Cardiac fibroblast (primary cell): ENCODE results near the gene PTCD1.
A peak's percentile ranks its signal among the peaks of the same experiment; 100 is the strongest.

Experiments
- DNase-seq, 2 donors: peaks; one replicate each; pipeline versions ENCODE4 v3.0.0 to v3.0.0-alpha.2; 2010; ENCODE audit warnings: low read depth in 2 of 2
- H3K4me3 ChIP-seq, 2 donors: replicated peaks in 1 of 2; 1 replicate in 1 of 2; 2 replicates in 1 of 2; pipeline ENCODE4 v1.5.1; 2011; ENCODE audit warnings: low read depth in 2 of 2, low read length in 2 of 2, mild to moderate bottlenecking in 2 of 2, moderate library complexity in 1 of 2
- TF ChIP-seq, protein P1 (sequence below): IDR thresholded peaks from one replicate; pipeline ENCODE4 v1.5.1; 2011; ENCODE audit warnings: low read depth, mild to moderate bottlenecking, low read length, inconsistent platforms

The PTCD1 gene

DNA sequence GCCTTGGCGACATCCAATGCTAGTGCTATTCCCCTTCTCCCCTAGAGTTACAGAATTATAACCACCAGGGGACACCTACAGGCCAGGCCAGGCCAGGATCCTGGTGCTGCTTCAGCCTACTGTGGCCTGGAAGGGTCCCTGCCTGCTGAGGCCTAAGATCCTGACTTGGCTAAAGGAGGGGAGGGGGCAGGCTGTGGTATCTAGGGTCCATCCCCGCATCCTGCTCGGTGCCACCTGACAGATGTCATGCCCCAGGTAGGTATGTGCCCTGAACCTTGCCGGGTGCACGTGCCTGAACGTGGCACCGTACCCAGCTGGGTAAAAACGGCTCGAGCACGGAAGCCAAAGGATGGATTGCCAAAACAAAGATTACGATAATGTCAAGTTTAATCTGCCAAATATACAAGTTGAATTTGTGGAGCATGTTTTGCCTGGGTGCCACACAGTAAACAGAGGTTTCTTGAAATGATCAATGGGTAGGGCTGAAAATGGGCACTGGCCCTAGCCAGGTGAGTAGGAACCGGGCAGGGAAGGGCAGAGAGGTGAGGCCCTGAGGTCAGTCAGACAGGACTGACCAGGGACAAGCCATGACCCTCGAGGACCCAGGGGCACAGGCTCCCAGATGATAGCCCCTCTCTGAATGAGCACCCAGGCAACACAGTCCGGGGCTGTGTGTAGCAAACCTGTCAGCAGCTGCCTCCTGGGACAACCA is 42.8 kb downstream of the PTCD1 start:
- TF ChIP-seq, protein P1, sequence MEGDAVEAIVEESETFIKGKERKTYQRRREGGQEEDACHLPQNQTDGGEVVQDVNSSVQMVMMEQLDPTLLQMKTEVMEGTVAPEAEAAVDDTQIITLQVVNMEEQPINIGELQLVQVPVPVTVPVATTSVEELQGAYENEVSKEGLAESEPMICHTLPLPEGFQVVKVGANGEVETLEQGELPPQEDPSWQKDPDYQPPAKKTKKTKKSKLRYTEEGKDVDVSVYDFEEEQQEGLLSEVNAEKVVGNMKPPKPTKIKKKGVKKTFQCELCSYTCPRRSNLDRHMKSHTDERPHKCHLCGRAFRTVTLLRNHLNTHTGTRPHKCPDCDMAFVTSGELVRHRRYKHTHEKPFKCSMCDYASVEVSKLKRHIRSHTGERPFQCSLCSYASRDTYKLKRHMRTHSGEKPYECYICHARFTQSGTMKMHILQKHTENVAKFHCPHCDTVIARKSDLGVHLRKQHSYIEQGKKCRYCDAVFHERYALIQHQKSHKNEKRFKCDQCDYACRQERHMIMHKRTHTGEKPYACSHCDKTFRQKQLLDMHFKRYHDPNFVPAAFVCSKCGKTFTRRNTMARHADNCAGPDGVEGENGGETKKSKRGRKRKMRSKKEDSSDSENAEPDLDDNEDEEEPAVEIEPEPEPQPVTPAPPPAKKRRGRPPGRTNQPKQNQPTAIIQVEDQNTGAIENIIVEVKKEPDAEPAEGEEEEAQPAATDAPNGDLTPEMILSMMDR, result peak; percentile 14
- no peak overlapping the region for H3K4me3 ChIP-seq
- DNase-seq, result no peak

DNA sequence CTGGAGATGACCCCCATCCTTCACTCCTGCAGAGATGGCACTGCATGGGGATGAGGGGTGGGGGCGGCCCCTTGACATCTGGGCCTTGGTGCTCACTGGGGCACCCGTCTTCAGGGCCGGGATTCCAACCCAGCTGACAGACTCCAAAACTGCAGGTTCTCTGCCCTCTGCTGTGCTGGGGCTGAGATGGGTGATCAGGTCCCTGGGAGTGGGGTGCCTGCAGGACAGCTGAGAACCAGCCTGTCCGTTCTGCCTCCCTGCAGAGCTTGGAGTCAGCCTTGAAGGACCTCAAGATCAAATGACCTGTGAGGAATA is 44.5 kb downstream of the PTCD1 start:
- DNase-seq, result no peak

DNA sequence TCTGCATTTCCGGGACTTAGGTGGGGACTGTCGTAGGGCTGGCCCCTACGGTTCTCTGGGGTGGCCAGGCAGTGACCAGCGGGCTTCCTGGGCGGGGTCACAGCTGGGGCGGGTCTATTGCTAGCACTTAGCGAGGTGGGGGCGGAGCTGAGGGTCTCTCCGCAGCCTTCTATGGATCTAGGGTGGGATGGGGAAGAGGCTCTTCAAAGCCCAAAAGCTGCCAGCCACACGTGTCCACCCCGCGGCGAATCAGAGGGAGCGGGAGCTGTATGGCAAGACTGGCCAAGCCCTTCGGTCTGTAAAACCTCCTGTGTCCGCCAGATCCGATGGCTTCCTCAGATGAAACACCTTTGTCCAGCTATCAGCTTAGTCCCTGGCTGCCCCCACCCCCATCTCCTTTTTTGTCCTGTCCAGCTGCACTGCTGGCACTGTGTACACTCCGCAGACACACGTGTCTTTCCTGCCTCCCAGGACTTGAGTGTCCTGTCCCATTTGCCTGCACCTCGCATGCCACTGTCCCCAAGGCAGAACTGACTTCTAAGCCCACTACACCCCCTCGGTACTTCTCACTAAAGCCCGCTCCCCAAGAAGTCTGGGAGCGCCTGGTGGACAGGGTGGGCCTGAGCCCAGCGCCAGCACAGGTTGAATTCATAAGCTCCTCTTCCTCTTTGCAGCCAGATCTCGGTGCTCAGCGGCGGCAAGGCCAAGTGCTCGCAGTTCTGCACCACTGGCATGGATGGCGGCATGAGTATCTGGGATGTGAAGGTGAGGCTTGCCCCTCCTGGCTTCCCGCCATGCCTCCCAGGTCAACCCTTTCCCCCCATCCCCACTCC is 45.0 kb downstream of the PTCD1 start:
- TF ChIP-seq, protein P1, result no peak

More for the DNA sequence above, 44.5 kb downstream of the PTCD1 start:
- H3K4me3 ChIP-seq, result no peak overlapping the region
- TF ChIP-seq, protein P1, result no peak

DNA sequence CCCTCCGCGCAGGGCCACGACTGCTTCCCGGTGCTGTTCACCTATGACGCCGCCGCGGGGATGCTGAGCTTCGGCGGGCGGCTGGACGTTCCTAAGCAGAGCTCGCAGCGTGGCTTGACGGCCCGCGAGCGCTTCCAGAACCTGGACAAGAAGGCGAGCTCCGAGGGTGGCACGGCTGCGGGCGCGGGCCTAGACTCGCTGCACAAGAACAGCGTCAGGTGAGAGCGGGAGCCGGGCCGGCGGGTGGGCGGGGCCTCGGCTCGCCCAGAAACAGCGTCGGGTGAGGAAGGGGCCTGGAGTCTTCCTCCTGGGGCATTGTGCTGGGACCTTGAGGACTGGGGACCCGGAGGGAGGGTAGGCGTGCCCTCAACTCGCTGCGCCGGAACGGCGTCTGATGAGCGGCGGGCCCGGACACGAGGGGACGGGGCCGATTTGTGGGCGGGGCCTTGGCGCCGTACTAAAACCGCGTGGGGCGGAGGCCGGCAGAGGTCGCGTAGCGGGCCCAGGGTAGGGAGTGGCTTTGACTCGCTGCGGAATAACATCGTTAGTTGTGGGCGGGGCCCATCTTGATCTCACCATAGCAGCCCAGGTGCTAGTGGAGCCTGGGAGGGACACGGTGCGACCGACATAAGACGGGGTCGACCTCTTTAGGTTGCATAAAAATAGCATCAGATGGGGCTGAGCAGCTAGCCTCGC is 45.8 kb downstream of the PTCD1 start:
- TF ChIP-seq, protein P1, result no peak
- DNase-seq, result peak; percentile 47 to 56
- peak overlapping the region in 1 of 2 donors; percentile 19 for H3K4me3 ChIP-seq

More for the DNA sequence above, 45.0 kb downstream of the PTCD1 start:
- H3K4me3 ChIP-seq, result no peak overlapping the region
- no peak for DNase-seq

DNA sequence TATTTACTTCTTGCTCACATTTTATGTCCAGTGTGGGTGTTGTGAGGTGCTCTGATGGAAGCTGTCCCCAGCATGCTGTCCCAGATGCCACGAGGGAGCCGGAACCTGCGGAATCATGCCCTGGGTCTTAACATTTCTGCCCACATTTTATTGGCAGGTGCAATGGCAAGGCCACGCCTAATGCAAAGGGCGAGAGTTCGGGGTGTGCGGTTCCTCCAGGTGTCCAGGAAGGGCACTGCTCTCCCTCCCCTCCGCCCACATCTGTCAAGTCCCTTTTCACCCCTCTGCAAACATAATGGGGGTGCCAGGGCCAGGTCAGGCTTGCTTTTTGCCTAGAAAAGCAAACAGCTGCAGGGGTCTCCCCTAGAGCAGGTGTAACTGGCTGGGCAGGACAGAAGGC is 46.6 kb downstream of the PTCD1 start:
- DNase-seq, result no peak
- H3K4me3 ChIP-seq, result no peak overlapping the region
- TF ChIP-seq, protein P1, result no peak

DNA sequence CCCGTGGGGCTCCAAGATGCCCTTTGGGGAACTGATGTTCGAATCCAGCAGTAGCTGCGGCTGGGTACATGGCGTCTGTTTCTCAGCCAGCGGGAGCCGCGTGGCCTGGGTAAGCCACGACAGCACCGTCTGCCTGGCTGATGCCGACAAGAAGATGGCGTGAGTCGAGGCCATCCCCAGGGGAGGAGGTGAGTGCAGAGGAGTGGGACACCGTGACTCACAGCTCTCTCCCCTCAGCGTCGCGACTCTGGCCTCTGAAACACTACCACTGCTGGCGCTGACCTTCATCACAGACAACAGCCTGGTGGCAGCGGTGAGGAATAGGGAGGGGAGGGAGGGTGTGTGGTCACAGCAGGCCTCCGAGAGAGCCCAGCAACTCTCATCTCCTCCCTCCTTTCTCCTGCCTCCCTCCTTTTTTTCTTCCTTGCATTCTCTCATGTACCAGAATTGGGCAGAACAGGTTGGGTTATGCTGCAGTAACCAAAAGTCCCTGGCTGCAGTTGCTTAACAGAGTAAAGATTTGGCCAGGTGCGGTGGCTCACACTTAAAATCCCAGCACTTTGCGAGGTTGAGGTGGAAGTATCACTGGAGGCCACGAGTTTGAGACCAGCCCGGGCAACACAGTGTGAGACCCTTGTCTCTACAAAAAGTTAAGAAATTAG is 47.5 kb downstream of the PTCD1 start:
- TF ChIP-seq, protein P1, result no peak
- no peak for DNase-seq

More for the DNA sequence above, 47.5 kb downstream of the PTCD1 start:
- H3K4me3 ChIP-seq, result no peak overlapping the region
